Keratinocyte (primary cell): Measurements from ENCODE around the gene NEU2. TPM values are rescaled to one million over a fixed set of nuclear protein-coding genes. Genes with fewer than 3 reads are reported as not detected.
A peak's percentile ranks its signal among the peaks of the same experiment; 100 is the strongest.

Experiments used
- DNase-seq: peaks from one replicate; pipeline ENCODE4 v3.0.0-alpha.2; 2011; ENCODE audit warnings: low read depth, missing footprints, low spot score
- FAIRE-seq: peaks from 2 replicates; lab custom pipeline; 2011; peaks lifted over from hg19 to GRCh38; lab: Jason Lieb, UNC
- H2AFZ ChIP-seq: 2 replicates; pipeline ENCODE4 v1.6.0; 2012; ENCODE audit warnings: low read length, control low read depth, inconsistent platforms; ENCODE audit not compliant: control insufficient read depth
- H3K27ac ChIP-seq: 2 replicates; pipeline ENCODE4 v1.5.1; 2011; ENCODE audit warnings: low read length; ENCODE audit not compliant: control insufficient read depth, insufficient read depth
- H3K27me3 ChIP-seq: 3 replicates; pipeline ENCODE4 v1.6.0; 2011; ENCODE audit warnings: low read length; ENCODE audit not compliant: control insufficient read depth, insufficient read depth; ENCODE audit errors: extremely low read depth
- H3K36me3 ChIP-seq, 2 experiments: 2 replicates in 1 of 2; 3 replicates in 1 of 2; pipeline ENCODE4 v1.5.1; 2011; ENCODE audit warnings: low read length in 2 of 2, mild to moderate bottlenecking in 1 of 2; ENCODE audit not compliant: control insufficient read depth in 2 of 2, insufficient read depth in 2 of 2; ENCODE audit errors: extremely low read depth in 1 of 2
- H3K4me1 ChIP-seq: 3 replicates; pipeline ENCODE4 v1.5.1; 2011; ENCODE audit warnings: low read length; ENCODE audit not compliant: control insufficient read depth, insufficient read depth; ENCODE audit errors: extremely low read depth
- H3K4me2 ChIP-seq: 3 replicates; pipeline ENCODE4 v1.6.0; 2011; ENCODE audit warnings: low read depth, low read length; ENCODE audit not compliant: control insufficient read depth, insufficient read depth; ENCODE audit errors: extremely low read depth
- H3K4me3 ChIP-seq, 3 experiments: fragments of 200-600 bp in 1 of 3; sonication (generic) in 1 of 3; 2 replicates in 2 of 3; 3 replicates in 1 of 3; pipeline ENCODE4 v1.5.1; 2011 to 2016; ENCODE audit warnings: low read length in 3 of 3, mild to moderate bottlenecking in 3 of 3, control low read depth in 2 of 3, inconsistent platforms in 1 of 3, low read depth in 1 of 3, mixed read lengths in 1 of 3, mixed run types in 1 of 3, moderate library complexity in 1 of 3; ENCODE audit not compliant: control insufficient read depth in 2 of 3, insufficient read depth in 2 of 3; ENCODE audit errors: extremely low read depth in 1 of 3
- H3K79me2 ChIP-seq: 2 replicates; pipeline ENCODE4 v1.6.0; 2012; ENCODE audit warnings: low read length; ENCODE audit not compliant: control insufficient read depth, insufficient read depth
- H3K9ac ChIP-seq: 3 replicates; pipeline ENCODE4 v1.6.0; 2011; ENCODE audit warnings: low read length; ENCODE audit not compliant: control insufficient read depth, insufficient read depth; ENCODE audit errors: extremely low read depth
- H3K9me1 ChIP-seq: 3 replicates; pipeline ENCODE4 v1.6.0; 2011; ENCODE audit warnings: low read length; ENCODE audit not compliant: control insufficient read depth, insufficient read depth; ENCODE audit errors: extremely low read depth
- H3K9me3 ChIP-seq: 2 replicates; pipeline ENCODE4 v1.5.1; 2012; ENCODE audit warnings: low read depth, low read length; ENCODE audit not compliant: control insufficient read depth
- H4K20me1 ChIP-seq: 3 replicates; pipeline ENCODE4 v1.6.0; 2011; ENCODE audit warnings: low read length; ENCODE audit not compliant: control insufficient read depth, insufficient read depth; ENCODE audit errors: extremely low read depth
- CTCF ChIP-seq, 3 experiments: IDR thresholded peaks in 1 of 3; conservative IDR thresholded peaks in 1 of 3; optimal IDR thresholded peaks in 1 of 3; 2 replicates in 2 of 3; 3 replicates in 1 of 3; pipeline versions ENCODE3 to v1.5.1; 2011; ENCODE audit warnings: low read length in 3 of 3, mild to moderate bottlenecking in 3 of 3, moderate library complexity in 2 of 3, control low read depth in 1 of 3, inconsistent platforms in 1 of 3; ENCODE audit not compliant: insufficient read depth in 2 of 3; ENCODE audit errors: extremely low read depth in 1 of 3
- EZH2 ChIP-seq: IDR thresholded peaks from one replicate; pipeline ENCODE4 v1.6.1; 2012; ENCODE audit warnings: inconsistent platforms, mild to moderate bottlenecking, low read length, moderate library complexity
- dilution Hi-C: fragments of 300-500 bp; cut with MboI; formaldehyde crosslinking; loops from one replicate; pipeline ENCODE4 v1.7.0; 2020; ENCODE audit warnings: low sequenced_read_pairs; ENCODE audit not compliant: extremely low pct_ligation_motif_present
- polyA plus RNA-seq, 5 experiments: library from polyadenylated mRNA; depleted of rRNA in 3 of 5; stranded (reverse) in 3 of 5; stranded (forward) in 1 of 5; unstranded in 1 of 5; fragments of >200 nt; gene quantifications; 1 replicate in 1 of 5; 2 replicates in 3 of 5; 3 replicates in 1 of 5; pipeline versions ENCODE4 v1.2.1 to v1.2.3, GENCODE V29; 2011 to 2012; ENCODE audit warnings: missing spikeins in 2 of 5, low read depth in 1 of 5, low replicate concordance in 1 of 5

NEU2 gene
- polyA plus RNA-seq, 1 donor (not counting 4 experiments of a cell fraction or from before 2014, with no cell fraction given) = not detected

- H4K20me1 ChIP-seq = no peaks in the 10 kb centered on the region
- dilution Hi-C loops = no loop called here
- H3K9me1 ChIP-seq = no peaks in the 10 kb centered on the region
- FAIRE-seq (peak; percentile 69), DNase-seq (no peak)
- H3K9me3 ChIP-seq = peaks cover 2% of the 10 kb centered on the region
- peak overlapping the region; percentile 18 for H2AFZ ChIP-seq
- H3K4me1 ChIP-seq = peaks cover 11% of the 10 kb centered on the region
- no peak overlapping the region for H3K4me3 ChIP-seq
- H3K9ac ChIP-seq = no peak overlapping the region
- no peaks in the 10 kb centered on the region for H3K79me2 ChIP-seq
- H3K27ac ChIP-seq = no peak overlapping the region
- no peak overlapping the region for H3K4me2 ChIP-seq
- no peaks in the 10 kb centered on the region for H3K36me3 ChIP-seq
- TF ChIP-seq CTCF (optimal IDR thresholded peaks at IDR 0.05 in 1 of 3, IDR thresholded peaks at IDR 0.05 in 1 of 3, conservative IDR thresholded peaks at IDR 0.05 in 1 of 3; ENCODE audit: extremely low read depth in 1 of 3, insufficient read depth in 2 of 3, low read length in 3 of 3) (no peak), EZH2 (no peak)
- H3K27me3 ChIP-seq = peaks cover 8% of the 10 kb centered on the region
These were observed 44.3 kb downstream of the NEU2 start for GRCh38 chr2:233076749-233077148.

GRCh38 chr2:233079473-233079877 lies 47.0 kb downstream of the NEU2 start:
- no peak overlapping the region for H3K4me2 ChIP-seq
- H3K4me3 ChIP-seq = no peak overlapping the region
- DNase-seq = no peak
- no peaks in the 10 kb centered on the region for H3K36me3 ChIP-seq
- TF ChIP-seq EZH2 (no peak), CTCF (optimal IDR thresholded peaks at IDR 0.05 in 1 of 3, IDR thresholded peaks at IDR 0.05 in 1 of 3, conservative IDR thresholded peaks at IDR 0.05 in 1 of 3; ENCODE audit: extremely low read depth in 1 of 3, insufficient read depth in 2 of 3, low read length in 3 of 3) (no peak)
- no peaks in the 10 kb centered on the region for H4K20me1 ChIP-seq
- H3K79me2 ChIP-seq = no peaks in the 10 kb centered on the region
- H3K4me1 ChIP-seq = peaks cover 11% of the 10 kb centered on the region
- no peak overlapping the region for H2AFZ ChIP-seq
- H3K9me3 ChIP-seq = no peaks in the 10 kb centered on the region
- peaks cover 17% of the 10 kb centered on the region for H3K27me3 ChIP-seq
- no peak for FAIRE-seq
- H3K9me1 ChIP-seq = no peaks in the 10 kb centered on the region
- dilution Hi-C loops = no loop called here
- H3K9ac ChIP-seq = no peak overlapping the region
- no peak overlapping the region for H3K27ac ChIP-seq
